ENCODE data around the gene BTBD18.

Gene BTBD18, protein sequence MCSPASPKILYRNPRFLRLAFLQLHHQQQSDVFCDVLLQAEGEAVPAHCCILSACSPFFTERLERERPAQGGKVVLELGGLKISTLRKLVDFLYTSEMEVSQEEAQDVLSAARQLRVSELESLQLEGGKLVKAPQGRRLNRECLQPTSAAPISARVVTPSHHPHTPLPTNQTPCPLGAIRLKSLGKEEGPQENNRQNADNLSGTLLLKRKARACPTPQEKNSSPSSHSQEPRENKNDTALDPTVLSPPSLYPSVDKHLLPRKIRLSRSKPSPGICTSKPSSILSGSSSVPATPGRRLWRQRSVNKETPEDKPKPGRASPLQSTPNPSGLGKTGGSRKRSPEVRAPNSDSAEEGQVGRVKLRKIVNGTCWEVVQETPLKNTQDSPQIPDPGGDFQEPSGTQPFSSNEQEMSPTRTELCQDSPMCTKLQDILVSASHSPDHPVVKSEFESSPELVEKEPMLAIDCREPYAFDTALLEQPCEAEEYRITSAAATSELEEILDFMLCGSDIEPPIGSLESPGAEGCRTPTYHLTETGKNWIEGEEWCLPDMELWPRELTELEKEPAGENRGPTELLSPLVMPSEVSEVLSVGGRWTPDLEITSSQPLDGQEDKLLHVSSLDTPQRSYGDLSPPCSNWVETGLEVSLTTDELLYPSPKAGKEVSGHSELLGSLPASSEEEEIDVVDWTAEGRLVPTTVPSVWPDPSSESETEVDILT

GRCh38 chr11:57751676-57752253 is at the start of gene BTBD18:
Gene BTBD18 (minus strand): TSS chr11:57751819. CDS start chr11:57751188, 631 bp downstream.
- DNase-seq (ENCODE audit: low read depth): peak; percentile 60

GRCh38 chr11:57801183-57801485 is 49.5 kb upstream of the BTBD18 start:
- DNase-seq (ENCODE audit: low read depth): peak; percentile 35

DNA sequence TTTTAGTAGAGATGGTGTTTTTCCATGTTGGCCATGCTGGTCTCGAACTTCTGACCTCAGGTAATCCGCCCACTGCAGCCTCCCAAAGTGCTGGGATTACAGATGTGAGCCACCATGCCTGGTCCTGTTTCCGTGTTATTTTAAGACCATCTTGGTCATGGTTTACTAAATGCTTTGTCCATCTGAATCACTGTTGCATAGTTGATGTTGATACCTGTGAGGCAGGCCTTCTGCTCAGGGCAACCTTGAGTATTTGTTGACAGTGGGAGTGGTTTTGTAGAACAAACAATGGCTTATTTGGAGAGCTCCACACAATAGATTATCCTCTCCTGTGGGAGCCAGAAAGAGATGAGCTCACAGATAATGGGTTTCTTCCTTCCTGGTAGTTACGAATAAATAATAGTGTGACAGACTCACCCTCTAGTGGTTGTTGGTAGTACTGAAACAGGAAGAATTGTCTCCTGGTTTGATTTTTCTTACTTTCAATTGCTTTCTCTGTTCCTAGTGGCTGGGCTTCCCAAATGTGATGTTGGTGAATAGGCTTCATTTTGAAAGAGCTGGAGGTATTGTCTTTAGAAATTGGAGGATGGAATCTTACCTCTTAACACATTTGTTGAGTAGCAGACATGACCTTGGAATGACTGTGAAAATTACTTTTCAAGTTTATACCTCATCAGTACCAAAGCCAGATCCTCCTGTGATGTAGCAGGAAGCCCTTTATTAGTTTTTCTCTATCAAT is 49.0 kb upstream of the BTBD18 start:
- peak; percentile 78 for DNase-seq (ENCODE audit: low read depth)

- peak; percentile 26 for DNase-seq (ENCODE audit: low read depth)
Observed at GRCh38 chr11:57798905-57799559, 47.4 kb upstream of the BTBD18 start.

DNA sequence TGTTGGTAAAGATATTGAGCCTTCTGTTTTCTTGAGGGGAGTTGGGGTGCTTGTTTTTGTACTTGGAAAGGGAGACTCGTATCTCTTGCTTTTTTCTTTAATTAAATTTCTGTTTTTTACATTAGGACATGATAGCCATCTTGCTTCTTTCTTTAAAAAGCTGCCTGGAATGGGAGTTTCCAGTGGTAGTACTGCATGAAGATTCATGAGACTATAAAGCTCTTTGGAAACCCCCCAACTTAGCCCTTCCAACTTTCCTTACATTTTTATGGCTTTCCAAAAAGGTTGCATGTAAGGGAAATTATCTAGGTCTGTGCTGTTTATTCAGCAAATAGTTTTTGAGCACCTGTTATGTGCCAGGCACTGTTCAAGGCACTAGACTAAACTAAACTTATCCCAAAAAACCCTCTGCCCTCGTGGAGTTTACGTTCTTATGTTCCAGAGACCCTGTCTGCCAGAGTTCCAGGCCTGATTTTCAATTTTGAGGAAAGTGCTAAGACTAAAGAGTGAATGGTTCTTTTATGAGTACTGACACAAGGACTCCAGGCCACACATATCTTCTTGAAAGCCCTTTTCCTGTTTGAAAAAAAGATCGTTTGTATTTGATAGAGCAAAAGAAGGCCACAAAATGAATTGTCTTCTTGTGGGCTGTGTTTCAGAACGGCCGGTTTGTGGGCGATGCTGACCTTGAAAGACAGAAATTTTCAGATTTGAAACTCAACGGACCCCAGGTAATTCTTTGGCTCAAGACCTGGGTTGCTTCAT is 41.9 kb upstream of the BTBD18 start:
- DNase-seq (ENCODE audit: low read depth): no peak

- DNase-seq (ENCODE audit: low read depth): no peak
Observed at GRCh38 chr11:57792870-57793269, 41.3 kb upstream of the BTBD18 start.

GRCh38 chr11:57792060-57792541 is 40.5 kb upstream of the BTBD18 start:
- no peak for DNase-seq (ENCODE audit: low read depth)

DNA sequence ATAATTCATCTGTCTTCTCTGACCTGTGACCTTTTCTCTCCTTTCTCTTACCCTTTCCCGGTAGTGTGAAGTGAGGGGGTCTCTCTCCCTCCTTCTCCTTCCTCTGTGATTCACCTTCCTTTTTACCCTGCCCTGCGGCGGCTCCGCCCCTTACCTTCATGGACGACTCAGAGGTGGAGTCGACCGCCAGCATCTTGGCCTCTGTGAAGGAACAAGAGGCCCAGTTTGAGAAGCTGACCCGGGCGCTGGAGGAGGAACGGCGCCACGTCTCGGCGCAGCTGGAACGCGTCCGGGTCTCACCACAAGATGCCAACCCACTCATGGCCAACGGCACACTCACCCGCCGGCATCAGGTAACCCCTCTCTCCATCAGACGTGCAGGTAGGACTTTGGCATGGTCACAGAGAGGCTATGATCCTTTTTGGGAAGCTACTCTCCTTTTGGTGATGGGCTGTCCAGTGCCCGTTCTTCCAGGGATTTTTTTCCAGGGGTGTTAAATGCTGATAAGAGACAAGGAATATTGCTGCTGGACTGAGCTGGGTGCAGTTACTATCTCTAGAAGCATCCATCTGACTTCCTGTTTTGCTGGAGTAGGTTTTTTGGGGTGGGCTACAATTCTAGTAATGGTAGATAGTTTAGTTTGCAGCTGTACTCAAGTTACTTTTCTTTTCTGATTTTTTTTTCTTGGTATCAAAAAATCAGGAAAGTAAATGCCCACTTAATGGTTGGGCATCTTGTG is 39.9 kb upstream of the BTBD18 start:
- no peak for DNase-seq (ENCODE audit: low read depth)

GRCh38 chr11:57788703-57789088 is 37.1 kb upstream of the BTBD18 start:
- no peak for DNase-seq (ENCODE audit: low read depth)

DNA sequence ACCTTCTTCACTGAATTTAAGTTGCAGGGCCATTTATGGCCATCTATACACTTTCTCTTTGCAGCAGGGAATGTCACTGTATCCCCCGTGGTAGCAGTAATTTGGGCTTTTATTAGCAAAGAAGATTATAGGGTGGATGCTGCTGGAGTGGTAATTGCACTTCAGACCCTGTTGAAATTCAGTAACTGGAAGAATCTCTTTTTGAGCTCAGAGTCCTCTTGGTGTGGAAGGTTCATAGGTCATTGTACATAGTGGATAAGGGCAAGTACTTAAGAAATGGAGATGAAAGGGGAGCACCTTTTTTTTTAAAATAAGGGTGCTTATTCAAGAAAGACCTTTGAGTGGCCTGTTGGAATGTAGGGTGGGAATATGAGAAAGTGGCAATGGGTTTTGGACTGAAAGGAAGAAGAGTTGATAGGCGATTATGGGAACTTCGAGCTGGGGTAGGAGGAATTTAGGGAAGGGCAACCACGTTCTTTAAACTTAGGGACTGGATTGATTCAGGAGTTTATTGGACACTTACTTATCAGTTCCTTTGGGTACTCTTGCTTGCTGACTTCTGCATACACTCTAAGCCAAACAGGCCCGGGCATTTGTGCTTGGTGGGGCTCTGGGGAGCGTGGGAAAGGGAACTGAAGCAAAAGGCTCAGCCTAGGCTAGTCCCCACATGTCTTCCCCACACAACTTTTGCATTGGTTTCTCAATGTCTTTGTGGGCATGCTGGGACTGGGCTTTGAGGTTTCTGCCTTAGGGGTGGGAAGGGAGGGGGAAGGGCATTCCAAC is 36.5 kb upstream of the BTBD18 start:
- no peak for DNase-seq (ENCODE audit: low read depth)

GRCh38 chr11:57787006-57787604 is 35.5 kb upstream of the BTBD18 start:
- no peak for DNase-seq (ENCODE audit: low read depth)

DNA sequence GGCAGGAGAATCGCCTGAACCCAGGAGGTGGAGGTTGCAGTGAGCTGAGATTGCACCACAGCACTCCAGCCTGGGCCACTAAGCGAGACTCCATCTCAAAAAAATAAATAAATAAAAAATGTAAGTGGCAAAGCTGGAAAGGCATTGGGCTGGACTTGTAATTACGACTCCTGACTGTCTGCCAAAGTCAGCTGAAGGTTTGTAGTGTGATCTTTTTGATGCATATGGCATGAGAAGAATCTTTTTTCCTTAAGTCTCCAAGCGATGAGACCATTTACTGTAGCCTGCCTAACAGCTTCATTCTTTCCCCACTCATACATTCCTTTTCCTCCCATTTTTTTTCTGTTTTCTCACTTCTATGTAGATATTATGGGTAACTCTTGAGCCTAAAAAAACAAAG is 34.8 kb upstream of the BTBD18 start:
- no peak for DNase-seq (ENCODE audit: low read depth)

DNA sequence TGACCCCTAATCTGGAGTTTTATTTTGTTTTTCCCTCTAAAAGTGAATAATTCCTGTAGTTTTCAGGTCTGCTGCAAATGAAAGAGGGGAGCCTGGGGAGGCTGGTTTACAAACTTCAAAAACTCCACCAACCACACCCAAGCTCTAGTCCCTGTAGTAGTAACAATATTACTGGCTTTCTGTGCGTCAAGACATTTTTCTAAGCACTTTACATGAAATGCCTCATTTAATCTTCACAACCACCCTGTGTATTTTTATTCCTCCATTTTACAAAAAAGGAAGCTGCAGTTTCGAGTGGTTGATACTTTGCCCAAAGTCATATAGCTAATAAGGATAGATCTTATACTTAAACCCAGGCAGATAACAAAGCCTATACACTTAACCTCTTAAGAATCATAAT is 33.5 kb upstream of the BTBD18 start:
- no peak for DNase-seq (ENCODE audit: low read depth)

DNA sequence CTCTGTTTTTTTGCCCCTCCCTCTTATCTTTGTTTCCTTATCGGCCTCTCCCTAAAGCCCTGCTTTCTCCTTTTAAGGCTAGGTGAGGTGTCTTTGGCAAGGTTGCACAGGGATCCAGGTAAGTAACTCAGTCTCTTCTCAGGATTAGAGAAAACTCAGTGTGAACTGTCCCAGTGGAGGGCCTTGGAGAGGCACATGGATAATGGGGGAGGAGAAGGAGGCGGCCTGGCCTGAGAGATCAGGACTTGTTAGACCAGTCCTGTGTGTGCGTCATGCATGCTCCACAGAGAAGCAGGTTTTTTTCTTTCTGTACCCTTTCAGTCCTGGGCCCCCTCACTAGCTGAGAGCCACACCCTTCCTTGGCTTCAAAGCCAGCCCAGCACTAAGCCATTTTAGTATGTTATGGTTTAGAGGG is 29.9 kb upstream of the BTBD18 start:
- no peak for DNase-seq (ENCODE audit: low read depth)

DNA sequence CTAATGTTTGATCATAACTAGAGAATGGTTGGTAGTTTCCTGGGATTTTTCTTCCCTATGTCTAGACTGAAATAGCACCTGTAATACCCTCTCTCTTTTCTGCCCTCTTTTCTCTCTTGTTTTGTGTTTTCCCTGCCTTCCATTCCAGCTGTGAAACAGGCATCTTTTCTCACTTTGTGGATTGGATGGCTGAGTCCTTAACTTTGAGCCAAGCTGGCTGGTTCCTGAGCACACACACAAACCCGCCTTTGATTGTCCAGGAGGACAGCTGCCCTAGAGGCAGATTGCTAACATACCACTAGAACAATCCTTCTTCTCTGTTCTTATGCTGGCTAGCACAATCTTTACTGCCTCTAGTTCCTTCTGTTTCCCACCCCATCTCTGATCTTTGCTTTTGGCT is 27.7 kb upstream of the BTBD18 start:
- peak; percentile 70 for DNase-seq (ENCODE audit: low read depth)

GRCh38 chr11:57778318-57779037 is 26.9 kb upstream of the BTBD18 start:
- peak; percentile 97 for DNase-seq (ENCODE audit: low read depth)

GRCh38 chr11:57777969-57778317 is 26.3 kb upstream of the BTBD18 start:
- DNase-seq (ENCODE audit: low read depth): peak; percentile 39

GRCh38 chr11:57776577-57777210 is 25.1 kb upstream of the BTBD18 start:
- DNase-seq (ENCODE audit: low read depth): no peak

Data from ELR (cell line).